ENCODE measurements around the gene INTS14. TPM values are rescaled to one million over a fixed set of nuclear protein-coding genes. Genes with fewer than 3 reads are reported as not detected.

Gene INTS14
- total and polyA plus RNA-seq, 9 of the 15 experiments (the other 6 are each of a cell fraction or from before 2014, with no cell fraction given) = 30.5 to 92.4 (median 46.5) TPM

GRCh38 chr15:65535192-65535591, 75.7 kb downstream of the INTS14 start:
- 99% methylated on average over 4 of the region's 4 CpGs for WGBS (ENCODE audit: insufficient coverage, low coverage, missing lambda C conversion rate)
- no peak for TF ChIP-seq MED1 (CRISPR knock-in tag; IDR thresholded peaks at IDR 0.05; ENCODE audit: borderline replicate concordance)
- TF ChIP-seq MTA3 (IDR thresholded peaks at IDR 0.05; ENCODE audit: borderline replicate concordance) = no peak
- TF ChIP-seq TRIM28 (IDR thresholded peaks at IDR 0.05) = no peak
- TF ChIP-seq DACH1 (IDR thresholded peaks at IDR 0.05; ENCODE audit: partially characterized antibody) = no peak
- no peak for TF ChIP-seq GATAD2B (IDR thresholded peaks at IDR 0.05; ENCODE audit: borderline replicate concordance)
- no peak for TF ChIP-seq ATF3 (IDR thresholded peaks at IDR 0.05)
- TF ChIP-seq ATF3 (CRISPR knock-in tag; conservative IDR thresholded peaks at IDR 0.05) = no peak
- TF ChIP-seq ZC3H8 (IDR thresholded peaks at IDR 0.05) = no peak
- TF ChIP-seq RB1 (IDR thresholded peaks at IDR 0.05; ENCODE audit: low read depth) = no peak
- TF ChIP-seq ZNF445 (CRISPR knock-in tag; IDR thresholded peaks at IDR 0.05; ENCODE audit: low read depth) = no peak
- TF ChIP-seq MEIS2 (IDR thresholded peaks at IDR 0.05; ENCODE audit: partially characterized antibody) = no peak
- no peak for TF ChIP-seq SRSF3 (IDR thresholded peaks at IDR 0.05; ENCODE audit: insufficient read depth, low read length)
- no peak for TF ChIP-seq ID3 (CRISPR knock-in tag; IDR thresholded peaks at IDR 0.05)
- TF ChIP-seq ID3 (tag; IDR thresholded peaks at IDR 0.05) = no peak
- TF ChIP-seq IFI16 (CRISPR knock-in tag; IDR thresholded peaks at IDR 0.05) = no peak
- in situ Hi-C loops (cut with MboI) = no loop called here
- ATAC-seq = no peak
- H3K27ac ChIP-seq (ENCODE audit: extremely low read depth, low read depth, low read length) = no peak overlapping the region
- no peaks in the 10 kb centered on the region for H3K27me3 ChIP-seq (ENCODE audit: control insufficient read depth in 2 of 2, insufficient read depth in 2 of 2, low read length in 2 of 2)
- FAIRE-seq = no peak
- H3K4me1 ChIP-seq (replicated peaks in 1 of 2; ENCODE audit: control insufficient read depth in 2 of 2, insufficient read depth in 2 of 2, low read length in 2 of 2) = peaks cover 16% of the 10 kb centered on the region in 2 experiments; a peak in 4 of 5 replicates
- H3K9ac ChIP-seq (ENCODE audit: insufficient read depth in 1 of 2, low read depth in 2 of 2, low read length in 2 of 2) = no peak overlapping the region
- intact Hi-C loops (cut with micrococcal nuclease) = no loop called here
- H3K9me3 ChIP-seq (replicated peaks; ENCODE audit: control insufficient read depth, insufficient read depth, low read depth, low read length) = no peaks in the 10 kb centered on the region
- no peaks in the 10 kb centered on the region for H3K9me1 ChIP-seq (ENCODE audit: control insufficient read depth, insufficient read depth, low read length)
- ChIA-PET POLR2A (no interaction called here), CTCF (ENCODE audit: low intra/inter-chr PET ratio) (no interaction called here)
- H3K36me3 ChIP-seq (ENCODE audit: control insufficient read depth, insufficient read depth, low read length) = peaks cover 45% of the 10 kb centered on the region; the same call in 2 of the 3 replicates
- BruUV-seq (replicated peaks) = no TSS peak
- peaks cover 29% of the 10 kb centered on the region for H4K20me1 ChIP-seq (replicated peaks; ENCODE audit: control insufficient read depth, insufficient read depth, low read length)
- no peak overlapping the region for H3K4me2 ChIP-seq (ENCODE audit: insufficient read depth, low read length)
- H2AFZ ChIP-seq (ENCODE audit: low read depth, low read length) = no peak overlapping the region
- no peak for DNase-seq (ENCODE audit: extremely low read depth in 1 of 4, low spot score in 3 of 4)
- H3K79me2 ChIP-seq (ENCODE audit: control insufficient read depth, insufficient read depth, low read length) = peaks cover 93% of the 10 kb centered on the region
- no peak overlapping the region for H3K4me3 ChIP-seq
